Stimulated activated CD8-positive, alpha-beta memory T cell treated with anti-CD3 and anti-CD28 coated beads, Interleukin-15, amount 100 ng/mL, for 4 hours (primary cell): ENCODE data around the gene CACNA1E.

Experiments
- DNase-seq, 2 donors: peaks; one replicate each; pipeline ENCODE4 v3.0.0-alpha.2; 2020; ENCODE audit warnings: low read depth in 2 of 2

CACNA1E gene

DNA sequence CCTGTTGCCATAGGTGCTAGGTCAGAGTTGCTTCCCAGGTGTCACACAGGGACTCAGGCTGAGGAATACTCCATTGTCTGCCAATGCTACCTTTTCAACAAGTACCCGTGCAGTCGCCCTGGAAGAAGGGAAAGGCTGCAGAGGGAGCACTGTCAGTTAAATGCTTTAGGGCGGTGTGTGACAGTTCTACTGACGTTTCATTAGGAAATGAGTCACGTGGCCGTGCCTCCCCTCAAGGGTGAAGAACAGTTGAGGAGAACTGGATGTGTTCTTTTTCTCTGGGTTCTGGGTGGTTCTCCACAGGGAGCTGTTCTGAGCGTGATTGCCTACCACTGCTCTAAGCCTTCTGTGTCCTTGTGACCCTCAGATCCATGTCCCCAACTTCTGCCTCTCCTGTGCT lies 197.6 kb downstream of the CACNA1E start:
- no peak for DNase-seq

DNA sequence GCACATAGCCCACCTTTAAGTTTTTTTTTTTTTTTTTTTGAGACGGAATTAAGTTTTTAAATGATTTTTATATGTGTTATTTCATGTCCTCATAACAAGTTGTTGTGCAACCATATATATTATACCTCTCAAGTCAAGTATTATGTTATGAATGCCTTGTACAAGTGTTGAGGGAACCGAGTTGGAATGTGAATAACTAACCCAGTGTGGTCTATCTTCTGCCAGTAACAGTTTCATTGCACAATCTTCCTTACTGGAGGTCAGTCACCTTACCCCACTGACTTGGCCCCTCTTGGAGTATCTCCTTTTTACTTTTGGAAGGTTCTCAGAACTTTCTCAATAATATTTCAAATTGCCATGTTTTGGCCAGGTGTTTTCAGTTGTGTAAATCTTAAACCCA lies 201.9 kb downstream of the CACNA1E start:
- no peak for DNase-seq

DNA sequence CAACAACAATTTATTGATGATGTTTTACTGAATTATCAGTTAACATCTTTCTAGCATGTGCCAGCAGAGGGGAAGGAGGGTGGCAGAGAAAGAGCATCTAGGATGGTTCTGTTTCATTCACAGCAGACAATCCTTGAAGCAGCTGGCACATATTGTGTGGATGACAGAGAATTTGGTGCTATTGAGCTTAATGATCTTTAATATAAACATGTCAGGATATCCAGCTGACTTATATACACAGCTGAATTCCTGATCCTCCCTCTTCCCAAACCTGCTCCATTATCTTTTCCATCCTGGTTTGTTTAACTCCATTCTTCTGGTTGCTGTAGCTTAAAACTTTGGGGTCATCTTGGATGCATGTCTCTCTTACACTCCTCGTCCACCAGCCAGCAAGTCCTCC lies 218.6 kb downstream of the CACNA1E start:
- no peak for DNase-seq

DNA sequence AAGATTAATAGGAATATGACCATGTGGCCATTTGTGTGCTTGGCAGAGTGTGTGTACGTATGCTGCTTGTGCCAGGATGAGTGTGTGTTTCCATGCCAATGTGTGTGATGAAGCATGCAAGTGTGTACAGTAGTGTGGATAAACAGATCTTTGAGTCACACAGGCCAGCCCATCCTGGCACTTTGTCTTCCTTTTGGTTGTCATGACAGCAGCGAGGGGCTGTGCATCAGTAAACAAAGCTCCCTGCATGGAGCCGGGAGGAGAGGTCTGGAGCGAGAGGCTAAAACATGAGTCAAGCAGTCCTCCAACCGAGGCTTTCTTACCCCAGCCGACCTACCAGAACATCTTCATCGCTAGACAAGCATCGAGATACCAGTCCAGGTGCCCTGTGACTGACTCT lies 221.2 kb downstream of the CACNA1E start:
- DNase-seq, result no peak

DNA sequence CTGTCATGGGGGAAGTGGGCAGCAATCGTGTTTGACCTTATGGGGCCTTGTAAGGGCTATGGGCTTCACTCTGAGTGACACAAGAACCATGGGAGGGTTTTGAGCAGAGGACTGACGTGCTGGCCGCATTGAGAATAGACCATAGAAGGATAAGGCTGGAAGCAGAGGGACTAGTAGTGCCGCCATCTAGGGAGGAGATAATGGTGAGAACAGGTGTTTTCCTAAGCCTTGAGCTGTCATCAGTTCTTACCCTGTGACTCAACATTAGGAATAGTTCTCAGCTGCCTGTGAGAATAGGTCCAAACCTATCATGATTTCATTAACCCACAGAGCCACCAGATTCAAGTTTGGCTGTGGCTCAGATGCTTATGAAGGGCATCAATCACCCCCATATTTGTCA lies 228.5 kb downstream of the CACNA1E start:
- no peak for DNase-seq

DNA sequence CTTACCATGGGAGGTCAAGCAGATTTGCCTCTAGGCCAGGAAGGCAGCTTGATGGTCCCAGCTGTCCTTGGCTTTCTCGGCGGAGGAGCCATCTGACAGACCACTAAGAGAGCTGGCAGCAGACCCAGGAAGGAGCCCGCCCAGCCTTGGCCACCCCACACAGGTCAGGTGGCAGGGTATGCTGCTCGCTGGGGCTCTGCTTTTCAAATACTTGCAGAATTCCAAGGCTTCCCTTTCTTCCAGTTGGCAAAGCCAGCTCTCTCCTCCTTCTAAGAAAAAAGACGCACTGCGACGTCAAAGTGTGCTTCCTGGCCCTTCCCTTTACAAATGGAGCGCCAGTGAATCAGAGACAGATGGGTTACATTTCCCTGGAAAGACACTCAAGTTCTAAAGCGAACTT lies 229.4 kb downstream of the CACNA1E start:
- no peak for DNase-seq

DNA sequence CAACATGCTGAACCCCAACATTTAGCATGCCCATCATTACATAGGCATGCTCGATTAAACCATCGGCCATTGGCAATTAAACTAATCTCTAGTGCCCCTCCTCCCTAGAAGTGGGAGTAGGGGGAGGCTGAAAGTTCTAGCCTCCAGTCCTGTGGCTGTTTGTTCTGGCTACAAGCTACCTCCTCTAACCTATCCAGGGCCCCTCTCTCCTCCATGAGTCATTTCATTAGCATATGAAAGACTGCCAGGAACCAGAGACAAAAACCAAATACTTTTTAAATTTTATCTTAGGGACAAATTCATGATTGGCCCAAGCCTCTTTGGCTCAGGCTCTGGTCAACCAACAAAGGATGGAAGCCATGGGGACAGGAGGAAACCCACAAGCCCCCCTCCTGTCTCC lies 231.1 kb downstream of the CACNA1E start:
- no peak for DNase-seq

DNA sequence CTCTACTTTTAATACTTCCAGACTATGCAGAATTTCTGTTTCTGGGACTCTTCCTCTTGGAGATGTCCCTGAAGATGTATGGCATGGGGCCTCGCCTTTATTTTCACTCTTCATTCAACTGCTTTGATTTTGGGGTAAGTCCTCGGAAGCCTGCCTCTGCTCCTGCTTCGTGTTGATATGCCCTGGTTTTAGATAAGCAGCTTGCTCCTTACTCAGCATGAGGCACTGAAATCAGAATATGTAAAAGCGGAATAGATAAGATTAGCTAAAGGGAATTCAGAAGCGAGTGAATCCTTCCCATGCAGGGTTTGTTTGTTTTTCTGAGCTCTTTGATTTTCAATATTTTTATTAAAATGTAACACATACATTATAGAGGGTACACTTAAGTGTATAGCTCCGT lies 234.7 kb downstream of the CACNA1E start:
- no peak for DNase-seq

DNA sequence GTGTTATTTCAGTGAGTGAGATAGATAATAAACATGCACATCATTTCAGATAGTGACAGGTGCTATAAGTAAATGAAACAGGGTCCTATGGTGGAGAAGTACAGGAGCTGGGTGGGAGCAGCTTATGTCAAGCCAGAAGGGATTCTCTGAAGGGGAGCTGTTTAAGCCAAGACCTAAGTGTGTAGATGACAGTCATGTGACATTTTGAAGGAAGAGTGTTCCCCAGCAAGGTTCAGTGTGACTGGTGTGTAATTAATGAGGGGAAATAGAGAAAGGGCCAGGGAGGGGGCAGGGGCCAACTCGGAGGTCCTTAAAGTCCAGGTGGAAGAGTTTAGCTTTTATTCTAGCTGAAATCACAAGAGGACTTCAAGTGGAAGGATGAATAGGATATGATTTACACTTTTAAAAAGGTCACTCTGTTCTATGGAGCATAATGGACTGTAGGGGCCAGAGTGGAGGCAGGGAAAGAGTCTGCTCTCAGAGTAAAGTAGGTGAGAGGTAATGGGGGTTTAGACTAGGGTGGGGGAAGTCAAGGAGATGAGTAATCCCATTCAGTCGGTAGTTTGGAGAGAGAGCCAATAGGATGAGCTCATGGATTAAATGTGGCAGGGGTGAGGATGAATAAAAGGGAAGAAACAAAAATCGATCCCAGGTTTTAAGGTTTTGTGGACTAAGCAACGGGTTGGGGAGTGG lies 243.1 kb downstream of the CACNA1E start:
- no peak for DNase-seq

DNA sequence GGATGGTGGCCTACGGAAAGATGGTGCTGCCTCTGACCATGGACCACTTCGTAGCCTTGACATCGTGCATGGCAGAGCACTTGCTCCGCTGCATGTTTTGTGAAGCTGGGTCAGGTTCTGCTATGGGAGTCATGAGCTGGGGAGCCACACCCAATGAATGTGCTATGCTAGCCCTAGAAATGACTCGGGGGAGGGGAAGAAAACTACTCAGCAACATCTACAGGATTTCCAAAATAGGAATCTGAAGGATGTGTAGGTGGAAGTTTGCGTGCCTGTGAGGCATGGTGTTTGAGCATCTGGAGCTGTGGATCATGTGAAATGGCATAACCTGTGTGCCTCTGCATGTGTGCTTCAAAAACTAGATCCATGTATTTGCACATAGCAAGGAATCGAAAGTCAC lies 247.3 kb downstream of the CACNA1E start:
- DNase-seq, result no peak

DNA sequence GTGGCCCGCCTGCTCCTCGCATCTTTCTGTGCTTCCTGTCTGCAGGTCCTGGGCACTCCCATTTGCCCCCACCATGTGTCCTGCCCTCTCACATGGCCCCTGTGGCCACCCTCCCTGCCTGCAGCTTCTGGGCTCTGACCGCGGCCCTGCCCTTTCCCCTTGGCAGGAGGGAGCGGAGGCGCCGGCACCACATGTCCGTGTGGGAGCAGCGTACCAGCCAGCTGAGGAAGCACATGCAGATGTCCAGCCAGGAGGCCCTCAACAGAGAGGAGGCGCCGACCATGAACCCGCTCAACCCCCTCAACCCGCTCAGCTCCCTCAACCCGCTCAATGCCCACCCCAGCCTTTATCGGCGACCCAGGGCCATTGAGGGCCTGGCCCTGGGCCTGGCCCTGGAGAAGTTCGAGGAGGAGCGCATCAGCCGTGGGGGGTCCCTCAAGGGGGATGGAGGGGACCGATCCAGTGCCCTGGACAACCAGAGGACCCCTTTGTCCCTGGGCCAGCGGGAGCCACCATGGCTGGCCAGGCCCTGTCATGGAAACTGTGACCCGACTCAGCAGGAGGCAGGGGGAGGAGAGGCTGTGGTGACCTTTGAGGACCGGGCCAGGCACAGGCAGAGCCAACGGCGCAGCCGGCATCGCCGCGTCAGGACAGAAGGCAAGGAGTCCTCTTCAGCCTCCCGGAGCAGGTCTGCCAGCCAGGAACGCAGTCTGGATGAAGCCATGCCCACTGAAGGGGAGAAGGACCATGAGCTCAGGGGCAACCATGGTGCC lies 249.1 kb downstream of the CACNA1E start:
- DNase-seq, result no peak

DNA sequence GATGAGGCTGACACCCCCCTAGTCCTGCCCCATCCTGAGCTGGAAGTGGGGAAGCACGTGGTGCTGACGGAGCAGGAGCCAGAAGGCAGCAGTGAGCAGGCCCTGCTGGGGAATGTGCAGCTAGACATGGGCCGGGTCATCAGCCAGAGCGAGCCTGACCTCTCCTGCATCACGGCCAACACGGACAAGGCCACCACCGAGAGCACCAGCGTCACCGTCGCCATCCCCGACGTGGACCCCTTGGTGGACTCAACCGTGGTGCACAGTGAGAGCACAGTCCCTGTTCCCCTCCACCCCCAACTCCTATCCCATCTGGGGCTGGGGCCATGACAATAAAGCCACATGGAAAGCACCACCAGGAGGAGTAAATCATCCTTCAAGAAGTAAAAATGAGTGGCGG lies 250.2 kb downstream of the CACNA1E start:
- no peak for DNase-seq

DNA sequence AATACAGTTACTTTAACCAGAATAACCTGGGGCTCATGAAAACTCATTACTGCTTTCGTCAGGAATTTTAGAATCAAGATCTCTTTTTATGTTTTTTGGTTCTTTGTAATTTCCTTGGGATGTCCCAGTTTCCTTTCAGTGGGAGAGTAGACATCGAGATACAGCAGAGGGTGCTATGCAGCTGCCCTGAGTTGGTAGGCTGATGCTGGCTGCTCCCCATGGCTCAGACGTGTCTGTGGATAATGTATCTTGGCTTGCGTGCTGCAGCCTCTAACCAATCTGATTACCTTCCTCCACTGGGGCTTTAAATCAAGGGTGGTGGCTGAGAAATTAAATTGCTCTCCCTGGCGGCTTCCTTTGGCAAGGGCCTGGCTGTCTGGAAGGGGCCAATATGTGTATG lies 253.7 kb downstream of the CACNA1E start:
- DNase-seq, result no peak

DNA sequence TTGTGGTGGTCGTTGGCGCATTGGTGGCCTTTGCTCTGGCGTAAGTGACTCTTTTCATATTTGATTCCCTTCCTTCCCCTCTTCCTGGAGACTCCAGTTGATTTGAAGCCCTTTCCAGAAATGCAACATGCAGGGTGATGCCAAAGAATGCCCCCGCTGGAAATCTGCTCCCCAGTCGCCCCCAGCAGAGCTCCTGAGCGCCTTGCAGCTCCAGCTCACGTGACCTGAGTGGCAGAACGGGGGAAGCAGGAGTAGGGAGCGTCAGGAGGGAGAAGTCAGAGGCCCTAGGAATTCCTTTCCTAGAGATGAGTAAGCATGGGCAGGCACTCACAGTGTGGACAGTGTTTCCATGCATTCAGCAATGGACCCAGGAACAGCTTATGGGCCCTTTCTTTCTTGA lies 255.9 kb downstream of the CACNA1E start:
- no peak for DNase-seq

DNA sequence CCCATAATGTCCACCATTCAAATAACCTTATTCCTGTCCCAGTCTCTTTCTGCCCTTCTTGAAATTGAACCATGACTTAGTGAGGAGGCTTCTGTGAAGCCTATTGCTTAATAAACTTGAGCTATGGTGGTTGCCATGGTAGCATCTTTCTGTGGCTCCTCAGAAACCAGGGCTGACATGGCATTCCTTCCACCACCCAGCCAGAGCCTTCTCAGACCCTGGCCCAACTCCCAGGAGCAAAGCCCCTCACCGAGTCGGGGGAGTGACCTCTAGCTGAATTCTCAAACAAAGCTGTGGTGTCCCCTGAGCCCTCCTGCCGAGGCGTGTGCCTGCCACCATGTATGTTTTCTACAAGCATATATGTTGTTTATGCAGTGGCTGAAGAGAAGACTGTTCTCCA lies 259.1 kb downstream of the CACNA1E start:
- no peak for DNase-seq

DNA sequence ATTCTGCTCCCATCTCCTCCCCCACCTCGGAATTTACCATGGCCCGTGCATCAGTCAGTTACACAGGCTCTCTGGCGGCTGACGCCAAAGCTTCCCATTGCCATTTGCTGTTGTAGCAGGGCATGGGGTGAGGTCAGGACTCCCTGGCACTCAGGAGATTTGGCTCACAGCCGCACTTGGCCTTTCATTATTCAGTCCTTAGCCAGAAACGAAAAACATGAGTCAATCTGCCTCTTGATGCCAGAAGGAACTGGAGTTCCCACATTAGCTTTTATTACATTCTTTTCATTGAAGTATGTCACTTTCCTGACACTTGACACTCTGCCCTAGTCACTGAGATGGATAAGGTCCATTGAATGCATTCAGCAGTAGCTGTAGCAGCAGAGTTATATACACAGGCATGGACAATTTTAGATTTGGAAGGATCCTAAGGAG lies 260.6 kb downstream of the CACNA1E start:
- DNase-seq, result no peak

DNA sequence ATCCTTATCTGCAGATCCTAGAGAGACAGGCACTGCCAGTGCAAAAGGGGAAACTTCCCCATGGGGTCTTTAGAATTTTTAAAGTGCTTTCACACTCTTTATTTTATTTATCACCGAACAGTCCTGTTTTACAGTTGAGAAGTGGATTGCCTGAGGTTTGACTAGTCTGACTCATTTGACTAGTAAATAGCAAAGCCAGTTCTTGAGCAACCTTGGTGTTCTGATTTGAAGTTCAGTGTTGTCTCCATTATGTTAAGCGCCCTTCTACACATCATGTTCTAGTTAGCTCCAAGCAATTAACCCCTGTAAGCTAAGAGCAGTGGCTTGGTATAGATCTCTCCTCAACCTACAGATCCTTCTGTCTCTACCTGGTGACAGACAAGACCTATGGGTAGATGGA lies 262.9 kb downstream of the CACNA1E start:
- no peak for DNase-seq

DNA sequence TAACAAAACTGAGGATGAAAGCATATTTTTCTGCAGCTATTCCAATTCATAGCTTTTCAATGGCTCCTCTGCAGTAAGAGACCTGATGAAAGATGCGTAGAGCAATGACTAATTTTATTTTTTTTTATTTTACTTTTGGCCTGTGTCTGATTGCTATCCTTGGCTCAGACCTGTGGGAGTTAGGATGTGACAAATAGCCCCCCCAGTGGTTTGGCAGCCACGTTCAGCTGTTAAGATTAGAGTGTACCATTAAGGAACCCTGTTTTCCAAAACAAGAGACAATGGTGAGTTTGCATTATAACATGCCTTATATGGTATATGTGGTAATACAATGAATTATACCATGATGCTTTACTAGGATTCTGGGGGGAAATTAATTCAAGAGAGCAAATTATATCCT lies 264.7 kb downstream of the CACNA1E start:
- DNase-seq, result no peak

DNA sequence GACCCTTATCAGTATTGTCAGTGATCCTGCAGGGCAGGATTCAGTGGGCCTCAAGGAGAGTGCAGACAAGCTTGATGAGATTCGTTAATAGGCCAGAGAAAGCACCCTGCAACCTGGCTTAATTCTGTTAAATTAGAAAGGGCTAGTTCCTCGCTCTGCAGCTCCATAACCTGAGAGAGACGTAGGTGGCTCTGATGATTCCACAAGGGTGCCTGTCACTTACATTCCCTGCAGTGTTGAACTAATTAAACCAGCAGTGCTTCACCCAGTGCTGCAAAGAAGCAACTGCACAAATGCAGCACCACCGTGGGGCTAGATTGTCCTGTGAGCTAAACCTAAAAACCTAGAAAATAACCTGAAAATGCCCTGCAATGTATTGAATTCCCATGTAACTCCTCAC lies 270.8 kb downstream of the CACNA1E start:
- DNase-seq, result no peak

DNA sequence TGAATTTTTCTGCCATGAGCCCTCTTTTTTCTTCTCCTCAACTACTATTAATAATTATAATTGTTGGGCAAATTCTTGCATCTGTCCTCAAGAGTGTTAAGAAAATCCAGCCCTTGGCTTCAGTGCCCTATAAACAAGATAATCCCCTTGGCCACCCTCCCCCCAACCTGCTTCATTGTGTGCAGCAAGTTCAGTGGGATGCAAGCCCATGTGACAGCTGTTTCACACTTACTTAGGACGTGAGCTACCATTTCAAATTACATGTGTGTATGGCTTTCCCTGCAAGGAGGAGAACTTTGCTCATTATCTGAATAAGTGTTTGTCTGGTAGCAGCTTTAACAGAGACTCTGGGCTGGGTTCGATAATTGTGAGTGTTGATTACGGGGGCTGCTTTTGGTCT lies 276.2 kb downstream of the CACNA1E start:
- DNase-seq, result no peak

DNA sequence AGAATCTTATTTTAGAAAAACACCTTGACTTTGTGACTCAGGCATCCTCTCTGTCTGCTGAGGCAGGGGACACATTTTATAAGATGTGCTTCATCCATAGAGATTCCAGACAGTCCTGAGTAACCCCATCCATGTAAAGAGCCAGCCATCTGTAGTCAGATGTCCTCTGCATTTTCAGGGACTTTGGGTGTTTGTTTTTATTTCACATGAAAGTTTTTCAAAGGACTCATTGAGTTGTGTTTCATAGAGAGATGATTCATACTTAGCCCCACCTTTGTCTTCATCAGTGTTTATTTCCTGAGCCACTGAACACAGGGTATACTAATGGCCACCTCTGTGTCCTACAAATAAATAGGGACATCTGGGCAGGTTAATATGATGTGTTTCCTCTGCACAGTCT lies 280.4 kb downstream of the CACNA1E start:
- DNase-seq, result no peak

DNA sequence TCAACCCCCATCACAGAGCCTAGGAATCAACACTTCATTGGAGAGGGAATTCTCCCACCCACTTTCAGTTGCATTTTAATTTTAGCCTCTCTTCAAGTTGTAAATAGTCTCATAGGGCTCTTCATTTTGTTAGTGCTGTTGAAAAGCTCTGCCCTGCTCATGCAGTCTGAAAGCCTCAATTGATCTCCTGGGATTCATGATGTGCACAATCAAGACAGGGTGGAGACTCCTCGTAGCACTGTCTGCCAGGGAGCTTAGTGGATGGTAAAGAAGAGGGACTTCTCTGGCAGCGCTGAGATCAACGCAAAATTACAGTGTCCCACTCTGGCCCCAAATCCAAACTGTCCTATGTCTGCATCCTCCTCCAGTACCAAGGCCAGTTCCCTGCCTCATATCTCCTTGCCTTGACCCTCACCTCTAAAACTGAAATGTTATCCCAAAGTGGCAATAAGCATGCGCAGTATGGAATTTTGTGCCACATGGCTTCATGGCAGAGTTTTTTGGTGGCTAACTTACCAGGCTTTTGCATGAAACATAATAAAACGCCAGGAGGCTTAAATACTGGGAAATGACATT lies 282.2 kb downstream of the CACNA1E start:
- no peak for DNase-seq

DNA sequence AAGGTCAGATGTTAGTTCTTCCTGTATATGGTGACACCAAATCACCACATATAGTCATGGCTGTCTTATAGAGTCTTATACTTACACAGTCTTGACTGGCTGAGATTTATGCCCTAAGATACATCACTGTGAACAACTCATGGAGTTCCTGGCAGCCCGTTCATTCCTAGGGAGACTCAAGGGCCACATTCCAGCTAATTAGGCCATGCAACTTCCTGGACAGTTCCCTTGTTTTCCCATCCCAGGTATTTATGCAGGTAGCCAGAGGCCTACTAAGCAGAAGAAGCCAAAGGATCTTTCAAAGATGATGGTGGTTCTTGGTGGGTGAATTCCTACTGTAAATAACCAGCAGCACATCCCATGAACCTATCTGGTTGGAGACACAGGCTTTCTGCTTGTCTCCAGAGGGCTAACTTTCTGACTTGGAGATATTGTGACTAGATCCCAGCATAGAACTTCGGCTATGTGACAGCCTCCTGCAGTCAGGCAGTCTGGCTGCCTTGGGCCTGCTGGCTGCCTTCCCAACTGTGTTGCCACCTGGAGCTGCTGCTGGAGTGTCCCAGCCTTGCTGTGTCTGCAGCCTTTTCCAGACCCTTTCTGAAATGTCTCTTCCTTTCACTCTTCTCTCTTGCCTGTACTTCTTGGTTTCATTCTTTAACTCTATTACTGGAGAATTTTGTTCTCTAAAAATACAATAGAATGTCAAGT lies 283.8 kb downstream of the CACNA1E start:
- DNase-seq, result no peak
